DOHH2 (cell line): ENCODE results near the gene ABCA4.

ENCODE experiments used
- H3F3A ChIP-seq: fragments of 200-600 bp; sonication (generic), shearing (Covaris generic); 2 replicates; pipeline ENCODE4 v1.6.0; 2016; ENCODE audit warnings: antibody characterized with exemption, mild to moderate bottlenecking; ENCODE audit not compliant: control insufficient read depth, insufficient read depth
- H3K27ac ChIP-seq: fragments of 200-600 bp; sonication (generic); 2 replicates; pipeline ENCODE4 v1.5.1; 2014; ENCODE audit warnings: low read depth, mild to moderate bottlenecking, low read length, moderate library complexity
- H3K27me3 ChIP-seq: fragments of 200-600 bp; sonication (generic); 2 replicates; pipeline ENCODE4 v1.6.1; 2014; ENCODE audit warnings: mild to moderate bottlenecking, low read length, mixed read lengths; ENCODE audit not compliant: control insufficient read depth
- H3K36me3 ChIP-seq: fragments of 200-600 bp; sonication (generic); 2 replicates; pipeline ENCODE4 v1.6.1; 2014; ENCODE audit warnings: mild to moderate bottlenecking, low read length, moderate library complexity, mixed read lengths; ENCODE audit not compliant: control insufficient read depth
- H3K4me1 ChIP-seq: fragments of 200-600 bp; sonication (generic); 2 replicates; pipeline ENCODE4 v1.6.1; 2014; ENCODE audit warnings: mild to moderate bottlenecking, low read length, mixed read lengths; ENCODE audit not compliant: control insufficient read depth
- H3K4me2 ChIP-seq: fragments of 200-600 bp; sonication (generic); 2 replicates; pipeline ENCODE4 v1.6.0; 2014; ENCODE audit warnings: mild to moderate bottlenecking, low read length, moderate library complexity
- H3K4me3 ChIP-seq: fragments of 200-600 bp; sonication (generic); 2 replicates; pipeline ENCODE4 v1.5.1; 2014; ENCODE audit warnings: mild to moderate bottlenecking, low read length, mixed read lengths
- H3K79me2 ChIP-seq: fragments of 200-600 bp; sonication (generic); 2 replicates; pipeline ENCODE4 v1.6.1; 2014; ENCODE audit warnings: mild to moderate bottlenecking, low read length, mixed read lengths; ENCODE audit not compliant: control insufficient read depth
- H3K9me2 ChIP-seq: fragments of 200-600 bp; sonication (generic); replicated peaks from 2 replicates; pipeline ENCODE4 v1.6.1; 2014; ENCODE audit warnings: mild to moderate bottlenecking, low read length, mixed read lengths; ENCODE audit not compliant: control insufficient read depth
- H3K9me3 ChIP-seq: fragments of 200-600 bp; sonication (generic); 2 replicates; pipeline ENCODE4 v1.6.1; 2014; ENCODE audit warnings: antibody characterized with exemption, low read length, mixed read lengths; ENCODE audit not compliant: control insufficient read depth, insufficient read depth
- H4K20me1 ChIP-seq: fragments of 200-600 bp; sonication (generic); 2 replicates; pipeline ENCODE4 v1.6.0; 2014; ENCODE audit warnings: low read depth, mild to moderate bottlenecking, antibody characterized with exemption, low read length, moderate library complexity; ENCODE audit not compliant: control insufficient read depth, insufficient read depth
- CTCF ChIP-seq: fragments of 200-600 bp; sonication (generic); IDR thresholded peaks from one replicate; pipeline ENCODE4 v1.5.1; 2014; ENCODE audit warnings: antibody characterized with exemption, mild to moderate bottlenecking, low read depth, low read length; ENCODE audit not compliant: poor library complexity, severe bottlenecking
- EZH2phosphoT487 ChIP-seq: fragments of 200-600 bp; sonication (generic); IDR thresholded peaks from 2 replicates; pipeline ENCODE4 v1.6.1; 2017; ENCODE audit warnings: borderline replicate concordance, mild to moderate bottlenecking, antibody characterized with exemption, low read length, moderate library complexity, mixed read lengths

The ABCA4 gene

GRCh38 chr1:93995837-93996536, 125.0 kb downstream of the ABCA4 start:
- H3K27me3 ChIP-seq = peaks cover 14% of the 10 kb centered on the region
- H3F3A ChIP-seq = no peaks in the 10 kb centered on the region
- TF ChIP-seq EZH2phosphoT487 (no peak), CTCF (no peak)
- no peaks in the 10 kb centered on the region for H3K4me1 ChIP-seq
- no peak overlapping the region for H3K4me2 ChIP-seq
- no peaks in the 10 kb centered on the region for H3K9me2 ChIP-seq
- no peak overlapping the region for H3K4me3 ChIP-seq
- H3K36me3 ChIP-seq = no peaks in the 10 kb centered on the region
- H3K27ac ChIP-seq = no peak overlapping the region
- no peaks in the 10 kb centered on the region for H3K79me2 ChIP-seq
- no peaks in the 10 kb centered on the region for H3K9me3 ChIP-seq
- H4K20me1 ChIP-seq = no peaks in the 10 kb centered on the region

- H3K36me3 ChIP-seq = no peaks in the 10 kb centered on the region
- no peak for TF ChIP-seq CTCF
- TF ChIP-seq EZH2phosphoT487 = no peak
- H3K79me2 ChIP-seq = no peaks in the 10 kb centered on the region
- no peaks in the 10 kb centered on the region for H3K4me1 ChIP-seq
- no peaks in the 10 kb centered on the region for H4K20me1 ChIP-seq
- no peaks in the 10 kb centered on the region for H3F3A ChIP-seq
- H3K4me2 ChIP-seq = no peak overlapping the region
- H3K4me3 ChIP-seq = no peak overlapping the region
- H3K27me3 ChIP-seq = peaks cover 15% of the 10 kb centered on the region
- no peaks in the 10 kb centered on the region for H3K9me3 ChIP-seq
- no peaks in the 10 kb centered on the region for H3K9me2 ChIP-seq
- H3K27ac ChIP-seq = no peak overlapping the region
Measured at GRCh38 chr1:93993731-93994130, 127.2 kb downstream of the ABCA4 start.

- H3K9me2 ChIP-seq = no peaks in the 10 kb centered on the region
- H3K4me2 ChIP-seq = no peak overlapping the region
- no peaks in the 10 kb centered on the region for H3K4me1 ChIP-seq
- H4K20me1 ChIP-seq = no peaks in the 10 kb centered on the region
- no peaks in the 10 kb centered on the region for H3K79me2 ChIP-seq
- no peak for TF ChIP-seq EZH2phosphoT487
- TF ChIP-seq CTCF = no peak
- H3K27me3 ChIP-seq = peaks cover 15% of the 10 kb centered on the region
- H3K27ac ChIP-seq = no peak overlapping the region
- no peaks in the 10 kb centered on the region for H3F3A ChIP-seq
- no peaks in the 10 kb centered on the region for H3K9me3 ChIP-seq
- no peak overlapping the region for H3K4me3 ChIP-seq
- no peaks in the 10 kb centered on the region for H3K36me3 ChIP-seq
Measured at GRCh38 chr1:93992954-93993353, 128.0 kb downstream of the ABCA4 start.
